Activated T-cell treated with anti-CD3 and anti-CD28 coated beads, Interleukin-2, amount 50 U/mL, for 72 hours (primary cell): ENCODE results near the gene MYO7B. TPM values are rescaled to one million over a fixed set of nuclear protein-coding genes. Genes with fewer than 3 reads are reported as not detected.

ENCODE experiments used
- ATAC-seq, 2 donors: fragments of 150-1000 bp; cut with Tn5 transposase; replicated peaks in 1 of 2; 2 replicates each; pipeline ENCODE4 v1.10.0; 2021; ENCODE audit warnings: moderate library complexity in 2 of 2, mild to moderate bottlenecking in 1 of 2
- DNase-seq, 2 donors: peaks; one replicate each; pipeline ENCODE4 v3.0.0; 2021 to 2022; ENCODE audit warnings: mixed read lengths in 1 of 2
- H3K27ac Mint-ChIP-seq: one replicate; pipeline ENCODE4 v1.8.0; 2022; ENCODE audit warnings: mild to moderate bottlenecking, moderate library complexity, mixed read lengths
- H3K27me3 Mint-ChIP-seq: one replicate; pipeline ENCODE4 v1.8.0; 2022; ENCODE audit warnings: low read depth, mixed read lengths
- H3K36me3 Mint-ChIP-seq, 2 donors: one replicate each; pipeline ENCODE4 v1.8.0; 2022; ENCODE audit warnings: mixed read lengths in 2 of 2, mild to moderate bottlenecking in 1 of 2; ENCODE audit not compliant: insufficient read depth in 2 of 2
- H3K4me1 Mint-ChIP-seq: one replicate; pipeline ENCODE4 v1.8.0; 2022; ENCODE audit warnings: low read depth, mixed read lengths
- H3K4me3 Mint-ChIP-seq, 2 donors: one replicate each; pipeline ENCODE4 v1.8.0; 2022; ENCODE audit warnings: mild to moderate bottlenecking in 2 of 2, mixed read lengths in 2 of 2, moderate library complexity in 2 of 2
- H3K9me3 Mint-ChIP-seq, 2 donors: one replicate each; pipeline ENCODE4 v1.8.0; 2022; ENCODE audit warnings: mixed read lengths in 2 of 2
- total RNA-seq, 2 donors: library from RNA; stranded (reverse); gene quantifications; one replicate each; pipeline ENCODE4 v1.2.3, GENCODE V29; 2022

The MYO7B gene
- total RNA-seq, 2 donors from 2014 or later = 0.50 to 0.79 TPM

DNA sequence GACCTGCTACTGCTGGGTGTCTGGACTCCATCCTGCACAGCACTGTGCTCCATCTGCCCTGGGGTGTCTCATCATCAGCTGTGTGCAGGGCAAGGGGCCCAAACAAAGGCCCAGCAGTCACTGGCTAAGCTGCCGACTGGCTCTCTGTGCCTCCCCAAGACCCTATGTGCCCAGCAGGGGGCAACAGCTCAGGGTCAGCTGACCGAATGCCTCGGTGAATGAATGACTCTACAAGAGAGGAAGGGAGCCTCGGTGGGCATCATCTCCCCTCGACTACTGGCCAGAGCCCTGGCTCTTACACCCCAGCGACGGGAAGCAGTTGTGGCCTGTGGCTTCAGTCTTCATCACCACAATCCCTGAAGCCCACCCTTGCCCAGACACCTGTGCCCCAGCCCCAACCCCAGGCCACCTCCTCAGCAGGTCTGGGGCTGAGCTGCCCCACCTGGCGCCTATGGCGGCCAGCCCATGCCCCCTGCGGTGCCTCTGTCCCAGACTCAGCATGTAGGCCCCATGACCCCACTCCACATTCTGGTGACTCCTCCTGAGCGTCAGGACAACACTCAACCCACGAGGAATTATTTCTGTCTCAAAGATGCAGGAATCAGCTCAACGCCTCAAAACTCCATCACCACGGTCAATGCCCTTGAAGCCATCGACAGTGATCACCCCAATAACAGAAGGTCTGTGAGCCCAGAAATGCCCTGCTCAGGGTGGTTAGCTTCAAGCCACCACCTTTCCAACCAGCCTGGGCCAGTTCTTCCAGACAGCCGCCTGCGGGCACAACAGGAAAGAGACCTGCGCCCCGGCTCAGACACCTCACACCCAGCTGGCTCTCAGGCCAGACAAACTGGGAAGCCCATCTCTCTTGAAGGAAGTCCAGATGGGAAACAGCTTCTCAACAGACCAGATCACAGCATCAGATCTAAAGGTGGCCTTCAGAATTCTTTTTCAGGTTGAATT, 108.9 kb downstream of the MYO7B start:
- H3K27ac Mint-ChIP-seq = no peak overlapping the region
- no peaks in the 10 kb centered on the region for H3K36me3 Mint-ChIP-seq
- no peaks in the 10 kb centered on the region for H3K9me3 Mint-ChIP-seq
- no peaks in the 10 kb centered on the region for H3K27me3 Mint-ChIP-seq
- peaks cover 27% of the 10 kb centered on the region for H3K4me1 Mint-ChIP-seq
- no peak overlapping the region for H3K4me3 Mint-ChIP-seq
- no peak for ATAC-seq
- no peak for DNase-seq

GRCh38 chr2:127645026-127645394, 109.5 kb downstream of the MYO7B start:
- DNase-seq (no peak), ATAC-seq (no peak)
- Mint-ChIP-seq H3K4me3 (no peak overlapping the region), H3K4me1 (peaks cover 28% of the 10 kb centered on the region), H3K27ac (no peak overlapping the region), H3K27me3 (no peaks in the 10 kb centered on the region), H3K36me3 (no peaks in the 10 kb centered on the region), H3K9me3 (no peaks in the 10 kb centered on the region)

GRCh38 chr2:127645395-127646291, 110.2 kb downstream of the MYO7B start, which contains the start of gene GPR17:
Gene GPR17 (plus strand): TSS chr2:127646153. CDS start chr2:127650736, 4,583 bp downstream.
- Mint-ChIP-seq H3K27me3 (no peaks in the 10 kb centered on the region), H3K9me3 (no peaks in the 10 kb centered on the region), H3K4me3 (no peak within 1 kb of the TSS), H3K27ac (no peak within 1 kb of the TSS), H3K36me3 (no peaks in the 10 kb centered on the region), H3K4me1 (peaks cover 23% of the 10 kb centered on the region)
- DNase-seq (no peak), ATAC-seq (no peak)

GRCh38 chr2:127646487-127647241, 111.2 kb downstream of the MYO7B start:
- DNase-seq = no peak
- Mint-ChIP-seq H3K4me3 (no peak overlapping the region), H3K9me3 (no peaks in the 10 kb centered on the region), H3K27me3 (no peaks in the 10 kb centered on the region), H3K27ac (no peak overlapping the region), H3K4me1 (peaks cover 20% of the 10 kb centered on the region), H3K36me3 (no peaks in the 10 kb centered on the region)
- no peak for ATAC-seq

- Mint-ChIP-seq H3K27me3 (no peaks in the 10 kb centered on the region), H3K27ac (no peak overlapping the region), H3K4me1 (peaks cover 20% of the 10 kb centered on the region), H3K4me3 (no peak overlapping the region), H3K9me3 (no peaks in the 10 kb centered on the region), H3K36me3 (no peaks in the 10 kb centered on the region)
- ATAC-seq (no peak), DNase-seq (no peak)
These were observed 112.0 kb downstream of the MYO7B start for GRCh38 chr2:127647242-127648190.

DNA sequence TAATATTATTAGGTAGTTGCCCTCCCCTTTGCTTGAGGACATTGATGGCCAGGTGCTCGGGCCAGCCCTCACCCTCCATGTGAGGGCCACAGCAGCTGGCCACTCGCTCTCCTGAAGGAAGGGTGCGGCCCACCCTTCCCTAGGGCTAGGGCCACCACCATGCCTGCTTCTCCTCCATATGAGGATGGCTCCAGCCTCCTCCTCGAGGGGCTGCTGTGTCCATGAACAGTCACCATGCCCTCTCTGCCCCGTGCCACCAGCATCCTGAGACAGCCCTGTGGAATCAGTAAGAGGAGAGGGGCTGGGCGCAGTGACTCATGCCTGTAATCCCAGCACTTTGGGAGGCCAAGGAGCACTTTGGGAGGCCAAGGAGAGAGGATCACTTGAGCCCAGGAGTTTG, 112.8 kb downstream of the MYO7B start:
- Mint-ChIP-seq H3K27me3 (no peaks in the 10 kb centered on the region), H3K9me3 (no peaks in the 10 kb centered on the region), H3K4me1 (peaks cover 20% of the 10 kb centered on the region), H3K4me3 (no peak overlapping the region), H3K36me3 (no peaks in the 10 kb centered on the region), H3K27ac (no peak overlapping the region)
- ATAC-seq (no peak), DNase-seq (no peak)

GRCh38 chr2:127649100-127649611, 113.7 kb downstream of the MYO7B start:
- ATAC-seq (peak; percentile 28 to 31), DNase-seq (no peak)
- Mint-ChIP-seq H3K4me3 (no peak overlapping the region), H3K27ac (no peak overlapping the region), H3K27me3 (no peaks in the 10 kb centered on the region), H3K36me3 (no peaks in the 10 kb centered on the region), H3K4me1 (peaks cover 16% of the 10 kb centered on the region), H3K9me3 (no peaks in the 10 kb centered on the region)

DNA sequence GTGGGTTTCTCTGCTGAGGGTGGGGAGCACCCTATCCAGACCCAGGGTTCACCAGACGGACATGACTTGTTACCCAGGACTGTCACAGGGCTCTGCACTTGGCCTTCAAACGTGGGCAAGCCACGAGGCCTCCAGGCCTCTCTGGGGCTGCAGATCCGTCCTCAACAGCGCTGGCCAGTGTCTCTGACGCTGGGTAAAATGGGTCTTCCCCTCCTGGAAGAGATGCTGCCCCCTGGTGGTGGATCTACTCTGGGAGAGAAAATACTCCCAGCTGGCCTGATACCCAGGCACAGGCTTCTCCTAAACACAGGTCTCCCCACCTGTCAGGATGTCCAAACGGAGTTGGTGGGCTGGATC, 114.2 kb downstream of the MYO7B start:
- H3K27ac Mint-ChIP-seq = no peak overlapping the region
- ATAC-seq (peak; percentile 82 to 83), DNase-seq (peak; percentile 89 to 90)
- peaks cover 15% of the 10 kb centered on the region for H3K4me1 Mint-ChIP-seq
- H3K27me3 Mint-ChIP-seq = no peaks in the 10 kb centered on the region
- no peaks in the 10 kb centered on the region for H3K36me3 Mint-ChIP-seq
- H3K4me3 Mint-ChIP-seq = peak overlapping the region; percentile 42 to 62
- no peaks in the 10 kb centered on the region for H3K9me3 Mint-ChIP-seq

GRCh38 chr2:127650041-127650784, 114.7 kb downstream of the MYO7B start:
- Mint-ChIP-seq H3K4me3 (no peak overlapping the region), H3K9me3 (no peaks in the 10 kb centered on the region), H3K36me3 (no peaks in the 10 kb centered on the region), H3K27ac (no peak overlapping the region), H3K4me1 (peaks cover 15% of the 10 kb centered on the region), H3K27me3 (no peaks in the 10 kb centered on the region)
- no peak for DNase-seq
- peak; percentile 9 to 12 for ATAC-seq

GRCh38 chr2:127650785-127651380, 115.4 kb downstream of the MYO7B start:
- no peaks in the 10 kb centered on the region for H3K27me3 Mint-ChIP-seq
- peaks cover 15% of the 10 kb centered on the region for H3K4me1 Mint-ChIP-seq
- H3K36me3 Mint-ChIP-seq = no peaks in the 10 kb centered on the region
- no peak overlapping the region for H3K27ac Mint-ChIP-seq
- no peaks in the 10 kb centered on the region for H3K9me3 Mint-ChIP-seq
- no peak for ATAC-seq
- no peak overlapping the region for H3K4me3 Mint-ChIP-seq
- DNase-seq = no peak

DNA sequence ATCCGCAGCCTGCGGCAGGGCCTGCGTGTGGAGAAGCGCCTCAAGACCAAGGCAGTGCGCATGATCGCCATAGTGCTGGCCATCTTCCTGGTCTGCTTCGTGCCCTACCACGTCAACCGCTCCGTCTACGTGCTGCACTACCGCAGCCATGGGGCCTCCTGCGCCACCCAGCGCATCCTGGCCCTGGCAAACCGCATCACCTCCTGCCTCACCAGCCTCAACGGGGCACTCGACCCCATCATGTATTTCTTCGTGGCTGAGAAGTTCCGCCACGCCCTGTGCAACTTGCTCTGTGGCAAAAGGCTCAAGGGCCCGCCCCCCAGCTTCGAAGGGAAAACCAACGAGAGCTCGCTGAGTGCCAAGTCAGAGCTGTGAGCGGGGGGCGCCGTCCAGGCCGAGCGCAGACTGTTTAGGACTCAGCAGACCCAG, 115.9 kb downstream of the MYO7B start:
- peaks cover 15% of the 10 kb centered on the region for H3K4me1 Mint-ChIP-seq
- H3K36me3 Mint-ChIP-seq = no peaks in the 10 kb centered on the region
- DNase-seq = no peak
- no peak for ATAC-seq
- no peak overlapping the region for H3K4me3 Mint-ChIP-seq
- no peak overlapping the region for H3K27ac Mint-ChIP-seq
- no peaks in the 10 kb centered on the region for H3K9me3 Mint-ChIP-seq
- no peaks in the 10 kb centered on the region for H3K27me3 Mint-ChIP-seq
